Effector CD8-positive, alpha-beta T cell (primary cell): ENCODE data around the gene GLO1.
A peak's percentile ranks its signal among the peaks of the same experiment; 100 is the strongest.

Experiments
- DNase-seq: peaks from one replicate; lab custom pipeline; 2025; lab: John Stamatoyannopoulos, UW
- total RNA-seq, 4 experiments: gene quantifications; one replicate each; lab custom pipeline; 2026; lab: John Stamatoyannopoulos, UW

GLO1 gene
- total RNA-seq = 71.4 to 98.4 (median 80.7) reads per million in 4 experiments

- peak; percentile 91 for DNase-seq
Measured at GRCh38 chr6:38702558-38703397, at the start of gene GLO1. Gene GLO1 (minus strand): TSS chr6:38703145. CDS start chr6:38703054, 91 bp downstream.

DNA sequence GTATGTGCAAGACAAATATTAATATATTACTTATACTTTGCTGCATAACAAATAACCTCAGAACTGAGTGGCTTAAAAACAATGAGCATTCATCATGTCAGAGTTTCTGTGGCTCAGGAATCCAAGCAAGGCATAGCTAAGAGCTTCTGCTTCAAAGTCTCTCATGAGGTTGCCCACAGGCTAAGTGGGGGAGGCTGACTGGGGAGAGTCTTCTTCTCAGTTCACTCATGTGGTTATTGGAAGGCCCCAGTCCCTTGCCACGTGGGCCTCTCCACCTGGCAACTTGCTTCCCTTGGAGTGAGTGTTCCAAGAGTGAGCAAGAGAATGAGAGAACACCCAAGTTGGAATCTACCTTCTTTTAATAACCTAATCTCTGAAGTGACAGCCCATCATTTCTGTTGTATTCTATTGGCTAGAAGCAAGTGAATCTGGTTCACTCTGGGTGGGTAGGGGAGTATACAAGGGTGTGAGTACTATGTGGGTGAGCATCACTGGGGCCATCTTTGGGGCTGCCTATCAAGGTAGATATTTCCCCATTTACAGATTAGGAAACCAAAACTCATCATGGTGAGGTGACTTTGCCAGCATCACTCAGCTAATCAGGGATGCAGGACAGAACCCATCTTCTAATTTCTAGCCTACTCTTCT, 48.1 kb upstream of the GLO1 start:
- no peak for DNase-seq

- DNase-seq = no peak
Measured at GRCh38 chr6:38749473-38749872, 46.5 kb upstream of the GLO1 start.

- no peak for DNase-seq
Measured at GRCh38 chr6:38739532-38739931, 36.6 kb upstream of the GLO1 start.

DNA sequence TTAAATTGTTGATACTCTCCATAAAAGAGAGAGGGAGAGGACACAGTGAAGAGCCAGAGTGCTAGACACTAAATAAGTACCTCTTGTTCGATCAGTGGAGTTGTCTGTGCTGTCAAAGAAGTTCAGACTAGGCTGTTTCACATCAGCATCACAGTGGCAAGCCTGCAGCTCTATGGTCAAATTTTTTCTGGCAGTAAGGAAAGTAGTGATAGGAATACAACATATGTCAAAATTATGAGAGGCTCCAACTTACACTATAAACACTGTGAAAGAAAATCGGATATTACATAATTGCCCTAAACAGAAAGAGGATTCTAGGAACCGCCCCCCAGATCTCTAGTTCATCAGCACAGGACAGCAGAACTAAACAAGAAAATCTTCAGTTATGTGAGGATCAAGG, 35.3 kb upstream of the GLO1 start:
- DNase-seq = no peak

DNA sequence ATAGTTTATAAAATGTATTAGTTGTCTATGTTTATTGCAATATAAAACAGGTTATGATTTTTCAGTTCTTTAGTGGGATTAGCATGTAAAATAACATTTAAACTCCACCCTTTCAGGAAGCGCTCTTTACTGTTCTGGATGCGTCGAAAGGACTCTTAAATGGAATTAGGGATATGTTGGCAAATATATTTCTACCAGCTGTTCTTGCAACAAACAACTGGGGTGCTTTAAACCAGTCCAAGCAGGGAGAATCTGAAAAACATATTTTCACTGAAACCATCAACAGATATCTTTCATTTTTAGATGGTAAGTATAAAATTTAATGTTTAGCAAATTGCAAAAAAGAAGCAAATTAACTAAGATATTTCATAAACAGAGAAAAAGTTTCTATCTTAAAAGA, 34.0 kb upstream of the GLO1 start:
- DNase-seq = no peak

DNA sequence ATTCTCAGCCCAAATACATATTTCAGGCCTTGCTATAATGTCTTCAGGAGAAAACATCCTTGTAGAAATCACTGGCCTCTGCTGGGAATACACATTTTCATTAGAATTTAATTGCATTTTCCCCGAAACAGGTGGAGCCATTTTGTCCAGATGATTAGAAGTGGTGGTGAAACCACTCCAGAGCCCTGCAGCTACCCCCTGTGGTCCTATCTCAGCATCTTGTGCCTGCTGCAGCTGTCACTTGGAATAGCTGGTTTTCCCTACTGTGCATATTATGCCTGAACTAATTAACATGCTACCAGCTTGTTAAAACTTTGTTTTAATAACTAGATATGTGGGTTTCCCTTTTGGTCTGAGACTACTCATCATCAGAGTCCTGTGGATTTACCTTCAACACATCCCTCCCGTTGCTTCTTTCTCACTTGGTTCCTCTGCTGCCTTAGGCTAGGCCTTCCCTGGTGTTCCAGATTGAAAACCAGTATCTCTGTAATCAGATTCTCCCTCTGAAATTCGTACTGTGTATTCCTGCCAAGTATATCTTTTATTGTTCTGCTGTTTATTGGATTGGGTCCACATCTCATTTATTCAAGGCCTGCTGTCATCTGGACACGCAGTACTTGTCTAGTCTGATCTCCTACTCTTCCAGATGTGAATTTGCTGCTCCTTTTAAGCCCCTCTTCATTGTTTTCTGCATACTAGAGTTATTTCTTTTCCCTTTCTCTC, 27.4 kb upstream of the GLO1 start:
- DNase-seq = no peak

GRCh38 chr6:38728203-38728602, 25.3 kb upstream of the GLO1 start:
- DNase-seq = no peak

DNA sequence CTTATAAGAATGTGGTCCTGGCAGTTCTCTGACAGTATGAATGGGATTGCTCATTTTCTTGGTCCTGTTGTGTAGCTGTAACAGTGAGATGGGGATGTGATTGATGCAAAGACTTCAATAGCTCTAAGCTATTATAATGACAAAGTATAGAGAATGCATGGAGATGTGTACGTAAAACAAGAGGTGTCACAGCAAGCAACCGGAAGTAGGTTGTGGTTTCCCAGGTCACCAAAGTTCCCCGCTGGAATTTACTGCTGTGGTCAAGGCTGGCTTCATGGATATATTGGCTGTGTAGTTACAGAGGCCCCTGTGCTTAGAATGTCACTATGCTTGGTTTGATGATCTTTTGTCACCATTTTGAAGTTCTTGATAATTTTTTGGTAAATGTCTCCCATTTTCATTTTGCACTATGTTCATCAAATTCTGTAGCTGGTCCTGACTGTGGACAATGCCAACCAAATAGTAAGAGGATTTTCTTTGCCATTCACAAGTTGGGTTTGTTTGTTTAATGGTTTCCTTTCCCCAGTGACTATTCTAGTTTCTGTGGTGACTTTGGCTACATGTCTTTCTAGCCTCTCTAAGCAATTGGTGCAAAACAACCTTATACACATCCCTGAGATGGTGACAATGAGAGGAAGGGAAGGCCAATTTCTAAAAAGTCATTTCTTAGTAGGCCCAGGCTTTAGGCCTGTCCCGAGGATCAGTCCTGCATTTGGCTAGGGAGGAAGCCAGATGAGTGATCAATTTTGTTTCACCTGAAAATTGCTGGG, 22.7 kb upstream of the GLO1 start:
- DNase-seq = no peak

- DNase-seq = no peak
Measured at GRCh38 chr6:38724343-38724742, 21.4 kb upstream of the GLO1 start.

DNA sequence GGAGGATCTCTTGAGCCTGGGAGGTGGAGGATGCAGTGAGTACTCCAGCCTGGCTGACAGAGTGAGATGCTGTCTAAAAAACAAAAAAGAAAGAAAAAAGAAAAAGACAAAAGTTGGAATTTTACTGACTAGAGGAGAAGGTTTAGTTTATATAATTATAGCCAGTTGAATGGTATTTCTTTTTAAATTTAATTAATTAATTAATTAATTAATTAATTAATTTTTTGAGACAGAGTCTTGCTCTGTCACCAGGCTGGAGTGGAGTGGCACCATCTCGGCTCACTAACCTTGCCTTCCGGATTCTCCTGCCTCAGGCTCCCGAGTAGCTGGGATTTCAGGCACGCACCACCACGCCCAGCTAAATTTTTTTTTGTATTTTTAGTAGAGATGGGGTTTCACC, 20.8 kb upstream of the GLO1 start:
- no peak for DNase-seq

DNA sequence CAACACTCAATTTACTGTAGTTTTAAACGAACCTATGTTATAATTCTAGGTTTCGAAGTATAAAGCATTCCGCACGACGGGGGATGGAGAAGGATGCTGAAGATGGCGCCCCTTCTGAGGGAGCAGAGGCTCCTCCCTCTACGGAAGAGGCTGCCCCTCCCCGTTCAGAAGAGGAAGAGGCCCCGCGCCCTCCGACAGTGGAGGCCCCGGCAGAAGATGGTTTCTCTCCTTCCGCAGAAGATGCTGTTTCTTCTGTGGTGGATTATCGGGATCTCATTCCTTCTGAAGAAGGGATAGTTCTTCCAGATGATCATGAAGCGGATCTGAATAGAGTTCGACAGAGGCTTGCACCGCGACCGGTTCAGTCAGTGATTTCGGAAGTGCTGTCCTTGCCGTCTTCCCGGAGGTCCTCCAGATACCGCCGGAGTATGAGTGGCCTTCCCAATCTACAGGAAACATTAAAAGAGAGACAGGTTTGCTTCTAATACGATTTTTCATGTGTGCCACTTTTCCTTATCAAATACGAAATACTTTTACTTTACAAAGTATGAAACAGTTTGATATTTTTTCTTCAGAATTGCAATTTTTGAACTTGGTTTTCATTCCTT, 19.9 kb upstream of the GLO1 start:
- DNase-seq = no peak

- DNase-seq = no peak
Measured at GRCh38 chr6:38722038-38722437, 19.1 kb upstream of the GLO1 start.

- no peak for DNase-seq
Measured at GRCh38 chr6:38720295-38720694, 17.4 kb upstream of the GLO1 start.

GRCh38 chr6:38719358-38719757, 16.4 kb upstream of the GLO1 start:
- no peak for DNase-seq

DNA sequence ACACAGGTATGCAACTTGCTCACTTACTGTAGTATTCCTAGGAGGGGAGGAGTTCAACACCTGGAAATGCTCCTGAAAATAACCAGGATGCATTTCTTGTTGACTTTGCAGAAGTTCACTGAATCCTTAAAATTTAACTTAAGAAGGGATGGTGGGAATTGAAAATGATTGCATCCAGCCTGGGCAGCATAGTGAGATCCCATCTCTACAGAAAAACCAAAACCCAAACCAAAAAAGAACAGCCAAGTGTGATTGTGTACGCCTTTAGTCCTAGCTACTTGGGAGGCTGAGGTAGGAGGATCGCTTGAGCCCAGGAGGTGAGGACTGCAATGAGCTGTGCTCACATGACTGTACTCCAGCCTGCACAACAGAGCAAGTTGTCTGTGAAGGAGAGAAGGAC, 13.9 kb upstream of the GLO1 start:
- DNase-seq = no peak

DNA sequence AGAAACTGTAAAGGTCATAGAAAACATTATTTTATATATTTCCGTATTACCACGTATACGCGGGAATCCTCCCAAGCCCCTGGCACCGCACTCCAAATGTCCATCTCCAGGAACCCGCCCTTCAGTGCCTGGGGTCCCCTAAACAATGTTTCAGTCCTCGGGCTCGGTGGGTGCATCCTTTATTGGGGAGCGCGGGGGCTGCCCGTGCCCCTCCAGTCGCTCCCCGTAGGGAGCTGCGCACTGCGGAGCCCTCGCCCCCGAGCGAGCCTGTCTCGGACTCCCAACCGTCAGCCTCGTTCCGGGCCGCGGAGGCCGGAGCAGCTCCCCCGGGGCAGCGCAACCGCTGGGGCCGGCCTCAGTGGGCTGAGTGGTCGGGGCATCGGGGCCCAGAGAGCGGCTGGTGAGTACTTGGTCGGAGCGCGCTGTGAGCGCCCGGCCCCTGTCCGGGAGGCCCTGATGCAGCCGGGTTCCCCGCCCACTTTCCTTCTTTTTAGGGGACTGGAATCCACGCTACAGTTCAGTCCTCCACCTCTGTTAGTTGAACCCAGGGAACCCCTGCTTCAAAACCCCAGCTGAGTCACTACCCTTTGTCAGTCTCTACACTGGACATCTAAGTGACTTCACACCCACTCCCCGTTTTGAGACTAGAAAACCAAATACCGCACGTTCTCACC, 12.2 kb upstream of the GLO1 start, which contains the start of gene DNAH8:
TSS of gene DNAH8 (plus strand) at position 296 of the 674 bp plus-strand sequence. CDS start 7,499 bp downstream, outside the sequence.
- no peak for DNase-seq

GRCh38 chr6:38714239-38715015, 11.5 kb upstream of the GLO1 start:
- no peak for DNase-seq

DNA sequence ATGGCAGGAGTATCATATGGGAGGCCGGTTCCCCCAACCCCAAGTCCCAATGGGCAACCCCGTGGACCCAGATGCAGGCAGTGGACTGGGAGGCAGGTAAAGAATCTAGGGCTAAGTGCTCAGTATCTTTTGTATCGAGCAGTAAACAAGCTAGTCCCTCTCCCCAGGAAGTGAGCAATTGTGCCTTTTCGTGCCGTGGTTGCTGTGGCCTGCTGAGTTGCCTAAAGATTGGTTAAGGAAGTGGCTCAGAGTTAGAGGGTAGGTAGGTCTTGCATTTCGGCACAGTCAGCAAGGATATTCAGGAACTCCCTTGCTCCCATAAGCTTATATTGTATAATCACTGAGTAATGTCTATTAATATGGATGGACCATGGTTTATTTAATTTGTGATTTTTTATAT, 10.9 kb upstream of the GLO1 start:
- no peak for DNase-seq

DNA sequence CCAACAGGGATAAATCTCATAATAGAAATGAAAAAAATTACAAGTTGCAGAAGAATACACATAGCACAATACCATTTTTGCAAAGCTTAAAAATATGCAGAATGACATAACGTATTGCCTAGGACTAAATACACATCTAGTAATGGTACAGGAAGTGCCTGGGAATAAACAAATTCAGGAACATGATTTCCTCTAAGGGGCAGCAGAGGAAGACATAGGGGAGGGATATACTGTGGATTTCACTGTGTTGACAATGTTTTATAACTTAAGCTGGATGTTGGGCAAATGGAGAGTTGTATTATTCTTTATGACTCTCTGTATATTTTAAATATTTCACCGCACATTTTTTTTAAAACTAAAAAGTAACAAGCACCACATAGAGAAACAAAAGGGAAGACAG, 5.6 kb upstream of the GLO1 start:
- no peak for DNase-seq
